GM23248 (cell line): ENCODE results near the gene IL2RA.

ENCODE experiments used
- EZH2 ChIP-seq: fragments of 200-600 bp; sonication (generic); IDR thresholded peaks from 2 replicates; pipeline ENCODE4 v1.6.1; 2018; ENCODE audit warnings: antibody characterized with exemption, mild to moderate bottlenecking; ENCODE audit not compliant: insufficient read depth, poor library complexity, severe bottlenecking
- EZH2phosphoT487 ChIP-seq: fragments of 200-600 bp; sonication (generic); IDR thresholded peaks from 2 replicates; pipeline ENCODE4 v1.6.1; 2018; ENCODE audit warnings: antibody characterized with exemption, moderate library complexity, mild to moderate bottlenecking, low read depth; ENCODE audit not compliant: insufficient read depth

DNA sequence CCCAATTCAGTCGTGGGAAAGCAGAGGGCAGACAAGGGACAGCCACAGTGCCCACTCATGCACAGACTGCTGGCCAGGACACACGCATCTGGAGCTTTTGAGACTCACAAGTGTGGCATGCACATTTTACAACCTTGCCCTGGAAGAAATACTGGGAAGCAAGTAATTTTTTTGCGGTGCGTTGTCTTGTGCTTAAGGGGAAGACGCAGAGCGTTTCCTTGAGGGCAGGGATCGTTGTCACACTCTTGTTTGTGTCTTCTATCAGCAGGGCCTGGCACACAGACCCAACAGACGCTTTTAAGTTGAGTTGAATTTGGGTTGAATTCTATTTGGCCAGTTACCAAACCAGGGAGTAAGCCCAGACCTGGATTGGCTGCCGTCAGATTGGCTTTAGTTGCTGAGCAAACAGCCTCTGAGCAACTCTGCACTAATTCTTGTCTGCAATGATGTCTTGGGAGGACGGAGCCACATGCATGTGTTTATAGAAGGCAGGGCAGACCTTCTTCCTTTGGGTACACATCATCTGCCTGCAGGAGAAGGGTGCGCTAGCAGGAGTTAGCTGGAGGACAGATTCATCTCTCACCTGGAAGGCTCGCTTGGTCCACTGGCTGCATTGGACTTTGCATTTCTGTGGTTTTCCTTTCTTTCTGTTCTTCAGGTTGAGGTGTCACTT, 38.4 kb downstream of the IL2RA start:
- TF ChIP-seq EZH2phosphoT487 (no peak), EZH2 (no peak)
